HG02571 (cell line): ENCODE data around the gene FXR2.

Experiments
- ATAC-seq: cut with Tn5 transposase; IDR thresholded peaks from one replicate; pipeline ENCODE4 v1.9.1; 2021; ENCODE audit warnings: mild to moderate bottlenecking, moderate library complexity; ENCODE audit not compliant: unreplicated experiment

The FXR2 gene

GRCh38 chr17:7552621-7553051 is 62.1 kb downstream of the FXR2 start:
- ATAC-seq, result no peak

GRCh38 chr17:7551396-7551795 is 63.3 kb downstream of the FXR2 start:
- ATAC-seq, result no peak

- ATAC-seq, result no peak
Measured at GRCh38 chr17:7550344-7550743, 64.4 kb downstream of the FXR2 start.

- no peak for ATAC-seq
Measured at GRCh38 chr17:7549401-7550055, 65.2 kb downstream of the FXR2 start.

GRCh38 chr17:7548585-7549400 is 65.9 kb downstream of the FXR2 start, which contains the start of gene TNFSF12:
TNFSF12 (plus strand) TSS chr17:7549058; CDS start chr17:7549154, 96 bp downstream.
- no peak for ATAC-seq

GRCh38 chr17:7544911-7545310 is 69.8 kb downstream of the FXR2 start:
- no peak for ATAC-seq
